ENCODE data around the gene FGFR4.

FGFR4 gene

DNA sequence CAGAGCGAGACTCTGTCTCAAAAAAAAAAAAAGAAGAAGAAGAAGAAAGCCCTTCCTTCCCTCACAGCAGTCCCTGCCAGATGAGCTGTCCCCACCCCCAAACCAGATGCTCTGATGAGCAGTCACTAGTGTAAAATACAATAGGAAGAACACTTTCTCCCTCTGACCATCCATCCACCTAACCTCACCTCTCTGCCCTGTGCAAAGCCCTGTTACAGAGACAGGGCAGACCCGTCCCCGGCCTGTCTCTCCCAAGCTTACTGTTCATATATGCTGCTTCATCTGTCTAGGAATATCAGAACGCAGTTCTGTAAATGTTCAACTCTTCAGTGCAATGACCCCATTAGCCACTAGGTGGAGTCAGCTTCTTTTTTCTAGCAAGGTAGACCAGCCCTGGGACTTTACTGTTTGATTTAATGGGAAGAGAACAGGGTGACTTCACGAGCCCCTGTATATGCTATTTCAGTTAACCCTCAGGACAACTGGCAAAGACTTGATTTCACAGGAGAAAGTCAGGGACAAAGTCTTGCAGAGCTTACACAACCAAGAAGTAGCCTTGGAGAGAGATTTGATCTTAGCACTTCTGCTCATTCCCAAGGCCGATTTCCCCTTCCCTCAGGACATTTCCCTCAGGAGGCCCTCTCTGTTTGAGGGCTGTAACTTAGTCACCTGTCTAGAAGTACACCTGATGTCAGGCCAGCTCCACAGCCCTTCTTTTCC, 14.9 kb upstream of the FGFR4 start:
- H3K9me3 Mint-ChIP-seq, result no peaks in the 10 kb centered on the region
- H3K4me3 Mint-ChIP-seq, result no peak overlapping the region
- peaks cover 6% of the 10 kb centered on the region for H3K4me1 Mint-ChIP-seq
- DNase-seq (peak; percentile 48 to 49), ATAC-seq (peak; percentile 74)
- no peaks in the 10 kb centered on the region for H3K27me3 Mint-ChIP-seq
- no peak overlapping the region for H3K27ac Mint-ChIP-seq

GRCh38 chr5:177077335-177077734, 9.4 kb upstream of the FGFR4 start:
- Mint-ChIP-seq H3K4me3 (no peak overlapping the region), H3K4me1 (no peaks in the 10 kb centered on the region), H3K27me3 (peaks cover 1% of the 10 kb centered on the region), H3K9me3 (no peaks in the 10 kb centered on the region), H3K27ac (no peak overlapping the region)
- DNase-seq (no peak), ATAC-seq (no peak)

GRCh38 chr5:177079606-177080005, 7.1 kb upstream of the FGFR4 start:
- Mint-ChIP-seq H3K9me3 (no peaks in the 10 kb centered on the region), H3K4me1 (no peaks in the 10 kb centered on the region), H3K4me3 (no peak overlapping the region), H3K27me3 (peaks cover 18% of the 10 kb centered on the region), H3K27ac (no peak overlapping the region)
- ATAC-seq (no peak), DNase-seq (no peak)

GRCh38 chr5:177080265-177080664, 6.5 kb upstream of the FGFR4 start:
- no peak overlapping the region for H3K4me3 Mint-ChIP-seq
- H3K9me3 Mint-ChIP-seq, result no peaks in the 10 kb centered on the region
- DNase-seq, result no peak
- no peak for ATAC-seq
- no peaks in the 10 kb centered on the region for H3K4me1 Mint-ChIP-seq
- peaks cover 22% of the 10 kb centered on the region for H3K27me3 Mint-ChIP-seq
- no peak overlapping the region for H3K27ac Mint-ChIP-seq

DNA sequence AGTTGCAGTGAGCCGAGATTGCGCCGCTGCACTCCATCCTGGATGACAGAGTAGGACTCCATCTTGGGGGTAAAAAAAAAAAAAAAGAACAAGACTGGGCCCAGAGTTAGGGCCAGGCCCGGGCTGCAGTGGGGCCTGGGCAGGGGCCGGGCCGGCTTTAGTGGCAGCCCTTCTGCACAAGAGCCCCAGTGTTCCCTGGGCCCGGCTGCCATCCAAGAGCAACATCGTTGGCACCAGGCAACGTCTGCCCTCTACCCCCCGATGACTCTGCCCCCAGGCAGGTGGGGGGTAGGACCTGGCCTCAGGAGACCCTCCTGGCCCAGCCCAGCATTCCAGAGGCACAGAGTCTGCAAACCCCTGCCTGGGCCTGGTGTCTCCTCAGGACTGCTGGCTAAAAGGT, 4.9 kb upstream of the FGFR4 start:
- no peak for DNase-seq
- H3K27me3 Mint-ChIP-seq, result peaks cover 33% of the 10 kb centered on the region
- ATAC-seq, result no peak
- no peak overlapping the region for H3K4me3 Mint-ChIP-seq
- H3K9me3 Mint-ChIP-seq, result no peaks in the 10 kb centered on the region
- no peak overlapping the region for H3K27ac Mint-ChIP-seq
- peaks cover 7% of the 10 kb centered on the region for H3K4me1 Mint-ChIP-seq

- Mint-ChIP-seq H3K4me1 (peaks cover 13% of the 10 kb centered on the region), H3K9me3 (no peaks in the 10 kb centered on the region), H3K27me3 (peaks cover 45% of the 10 kb centered on the region), H3K27ac (no peak overlapping the region), H3K4me3 (no peak overlapping the region)
- no peak for DNase-seq
- no peak for ATAC-seq
Observed at GRCh38 chr5:177083357-177083756, 3.4 kb upstream of the FGFR4 start.

DNA sequence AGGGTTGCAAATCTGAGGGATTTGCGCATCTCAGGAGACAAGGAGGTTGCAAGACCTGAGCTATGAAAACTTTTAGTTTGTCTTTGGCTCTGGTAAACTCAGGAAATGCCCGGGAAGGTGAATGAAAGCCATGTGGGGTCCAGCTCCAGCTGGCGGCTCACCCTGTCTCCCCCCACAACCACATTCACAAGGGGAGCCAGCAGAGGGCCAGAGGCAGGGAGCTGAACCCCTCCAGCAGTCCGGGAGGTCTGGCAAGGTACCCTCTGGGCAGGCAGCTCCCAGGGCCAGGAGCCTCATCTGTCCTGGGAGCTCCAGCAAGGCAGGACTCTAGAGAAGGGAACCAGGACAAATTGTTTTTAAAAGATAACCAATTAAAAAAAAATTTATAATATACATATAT, 2.5 kb upstream of the FGFR4 start:
- no peak for ATAC-seq
- Mint-ChIP-seq H3K4me1 (peaks cover 13% of the 10 kb centered on the region), H3K27ac (no peak overlapping the region)

GRCh38 chr5:177085985-177086653, 596 bp upstream of the FGFR4 start:
- H3K27ac Mint-ChIP-seq, result no peak overlapping the region
- H3K4me3 Mint-ChIP-seq, result peak overlapping the region; percentile 63 to 78
- ATAC-seq, result no peak
- no peak for DNase-seq
- peaks cover 62% of the 10 kb centered on the region for H3K27me3 Mint-ChIP-seq
- peaks cover 13% of the 10 kb centered on the region for H3K4me1 Mint-ChIP-seq
- H3K9me3 Mint-ChIP-seq, result no peaks in the 10 kb centered on the region

More for the DNA sequence above, 2.5 kb upstream of the FGFR4 start:
- H3K9me3 Mint-ChIP-seq, result no peaks in the 10 kb centered on the region
- DNase-seq, result no peak
- peaks cover 53% of the 10 kb centered on the region for H3K27me3 Mint-ChIP-seq
- H3K4me3 Mint-ChIP-seq, result no peak overlapping the region

DNA sequence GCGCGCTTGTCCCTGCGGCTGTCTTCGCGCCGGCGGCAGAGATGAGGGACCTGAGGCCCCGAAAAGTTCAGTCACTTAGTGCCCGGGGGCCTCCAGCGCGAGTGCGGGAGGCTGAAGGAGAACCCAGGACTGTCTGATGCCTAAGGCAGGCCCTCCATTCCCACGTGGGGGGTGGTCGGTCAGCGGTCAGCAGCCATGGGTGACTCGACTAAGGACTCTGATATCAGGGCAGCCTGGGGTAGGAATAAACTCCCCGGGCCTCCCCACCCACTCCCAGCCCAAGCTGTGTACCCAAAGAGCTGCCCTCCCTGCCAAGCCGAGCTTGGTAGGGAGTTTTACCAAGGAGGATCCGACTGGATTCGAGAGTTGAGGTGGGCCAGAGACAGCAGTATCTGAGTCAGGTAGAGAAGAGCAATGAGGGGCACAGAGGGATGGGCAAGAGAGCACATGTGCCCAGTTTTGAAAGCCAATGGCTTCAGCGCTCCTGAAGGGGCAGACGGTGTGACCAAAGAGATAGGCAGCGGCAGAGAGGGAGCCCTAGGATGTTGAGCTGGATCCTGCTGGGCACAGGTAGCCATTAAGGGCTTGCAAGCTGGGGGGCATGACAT, 787 bp downstream of the FGFR4 start:
- H3K27me3 Mint-ChIP-seq, result peaks cover 59% of the 10 kb centered on the region
- no peak overlapping the region for H3K27ac Mint-ChIP-seq
- peak overlapping the region in 1 of 2 donors; percentile 51 for H3K4me3 Mint-ChIP-seq
- no peak for ATAC-seq
- H3K9me3 Mint-ChIP-seq, result no peaks in the 10 kb centered on the region
- peaks cover 13% of the 10 kb centered on the region for H3K4me1 Mint-ChIP-seq
- no peak for DNase-seq

GRCh38 chr5:177089127-177089526, 2.4 kb downstream of the FGFR4 start:
- ATAC-seq, result no peak
- no peak for DNase-seq
- no peak overlapping the region for H3K4me3 Mint-ChIP-seq
- H3K9me3 Mint-ChIP-seq, result no peaks in the 10 kb centered on the region
- H3K27me3 Mint-ChIP-seq, result peaks cover 45% of the 10 kb centered on the region
- peaks cover 13% of the 10 kb centered on the region for H3K4me1 Mint-ChIP-seq
- no peak overlapping the region for H3K27ac Mint-ChIP-seq

- Mint-ChIP-seq H3K27ac (no peak overlapping the region), H3K4me3 (no peak overlapping the region)
Observed at GRCh38 chr5:177089825-177090641, 3.3 kb downstream of the FGFR4 start.

DNA sequence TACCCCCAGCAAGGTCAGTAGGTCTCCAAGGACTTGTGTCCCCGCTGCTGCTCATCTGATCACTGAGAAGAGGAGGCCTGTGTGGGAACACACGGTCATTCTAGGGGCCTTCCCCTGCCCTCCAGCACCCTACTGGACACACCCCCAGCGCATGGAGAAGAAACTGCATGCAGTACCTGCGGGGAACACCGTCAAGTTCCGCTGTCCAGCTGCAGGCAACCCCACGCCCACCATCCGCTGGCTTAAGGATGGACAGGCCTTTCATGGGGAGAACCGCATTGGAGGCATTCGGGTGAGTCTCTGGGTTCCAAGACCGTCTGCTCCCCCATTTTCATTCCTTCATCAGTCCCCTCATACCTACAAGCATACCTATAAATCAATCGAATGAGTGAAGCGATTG, 4.1 kb downstream of the FGFR4 start:
- H3K9me3 Mint-ChIP-seq, result no peaks in the 10 kb centered on the region
- H3K4me1 Mint-ChIP-seq, result peaks cover 13% of the 10 kb centered on the region
- DNase-seq (no peak), ATAC-seq (no peak)
- peaks cover 34% of the 10 kb centered on the region for H3K27me3 Mint-ChIP-seq
- H3K4me3 Mint-ChIP-seq, result no peak overlapping the region
- no peak overlapping the region for H3K27ac Mint-ChIP-seq

More at GRCh38 chr5:177089825-177090641, 3.3 kb downstream of the FGFR4 start:
- peaks cover 42% of the 10 kb centered on the region for H3K27me3 Mint-ChIP-seq
- DNase-seq, result no peak
- H3K9me3 Mint-ChIP-seq, result no peaks in the 10 kb centered on the region
- H3K4me1 Mint-ChIP-seq, result peaks cover 13% of the 10 kb centered on the region
- ATAC-seq, result no peak

DNA sequence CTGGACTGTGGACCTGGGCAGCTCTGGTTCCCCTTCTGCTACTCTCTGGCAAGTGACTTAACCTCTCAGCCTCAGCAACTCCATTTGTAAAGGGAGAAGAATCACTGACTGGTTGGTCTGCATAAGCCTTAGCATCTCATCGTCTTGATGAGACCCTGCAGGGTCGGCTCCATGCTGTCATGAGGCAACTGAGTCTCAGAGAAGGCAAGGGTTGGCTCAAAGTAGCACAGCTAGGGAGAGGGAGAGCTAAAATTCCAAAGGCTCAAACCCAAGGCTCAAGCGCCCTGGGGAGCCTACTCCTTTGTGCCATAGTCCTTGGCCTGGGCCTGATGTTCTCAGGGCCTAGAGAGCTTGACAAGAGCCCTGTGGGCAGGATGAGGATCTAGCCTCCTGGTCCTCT, 4.5 kb downstream of the FGFR4 start:
- peaks cover 30% of the 10 kb centered on the region for H3K27me3 Mint-ChIP-seq
- no peak overlapping the region for H3K4me3 Mint-ChIP-seq
- DNase-seq (no peak), ATAC-seq (no peak)
- peaks cover 10% of the 10 kb centered on the region for H3K4me1 Mint-ChIP-seq
- H3K27ac Mint-ChIP-seq, result no peak overlapping the region
- no peaks in the 10 kb centered on the region for H3K9me3 Mint-ChIP-seq

DNA sequence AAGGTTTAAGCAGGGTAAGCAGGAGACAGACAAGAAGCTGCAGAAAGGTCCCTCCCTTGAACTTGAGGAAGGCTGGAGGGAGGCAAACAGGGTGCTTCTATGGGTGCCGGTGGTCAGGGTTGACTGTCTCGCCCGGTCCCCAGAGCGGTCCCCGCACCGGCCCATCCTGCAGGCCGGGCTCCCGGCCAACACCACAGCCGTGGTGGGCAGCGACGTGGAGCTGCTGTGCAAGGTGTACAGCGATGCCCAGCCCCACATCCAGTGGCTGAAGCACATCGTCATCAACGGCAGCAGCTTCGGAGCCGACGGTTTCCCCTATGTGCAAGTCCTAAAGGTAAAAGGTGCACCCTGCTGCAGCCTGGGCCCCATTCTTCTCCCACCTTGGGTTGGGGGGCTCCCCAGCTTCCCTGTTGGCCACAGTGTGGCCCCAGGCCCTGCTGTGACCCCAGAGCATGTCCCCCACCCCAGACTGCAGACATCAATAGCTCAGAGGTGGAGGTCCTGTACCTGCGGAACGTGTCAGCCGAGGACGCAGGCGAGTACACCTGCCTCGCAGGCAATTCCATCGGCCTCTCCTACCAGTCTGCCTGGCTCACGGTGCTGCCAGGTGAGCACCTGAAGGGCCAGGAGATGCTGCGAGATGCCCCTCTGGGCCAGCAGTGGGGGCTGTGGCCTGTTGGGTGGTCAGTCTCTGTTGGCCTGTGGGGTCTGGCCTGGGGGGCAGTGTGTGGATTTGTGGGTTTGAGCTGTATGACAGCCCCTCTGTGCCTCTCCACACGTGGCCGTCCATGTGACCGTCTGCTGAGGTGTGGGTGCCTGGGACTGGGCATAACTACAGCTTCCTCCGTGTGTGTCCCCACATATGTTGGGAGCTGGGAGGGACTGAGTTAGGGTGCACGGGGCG, 5.7 kb downstream of the FGFR4 start:
- Mint-ChIP-seq H3K4me1 (peaks cover 5% of the 10 kb centered on the region), H3K4me3 (no peak overlapping the region), H3K27me3 (peaks cover 26% of the 10 kb centered on the region), H3K27ac (peak overlapping the region in 1 of 2 donors; percentile 15), H3K9me3 (no peaks in the 10 kb centered on the region)
- no peak for DNase-seq
- ATAC-seq, result no peak
